Mesenchymal stem cell (in vitro differentiated cells and primary cell): ENCODE results near the gene EXOC6B.

Experiments used
- DNase-seq: peaks from one replicate; pipeline ENCODE4 v3.0.0-alpha.2; 2013
- H2AFZ ChIP-seq: one replicate; pipeline ENCODE4 v1.6.1; 2013; ENCODE audit warnings: low read depth, mild to moderate bottlenecking, control low read depth, inconsistent platforms, low read length, moderate library complexity
- H2AK5ac ChIP-seq: 2 replicates; pipeline ENCODE4 v1.6.1; 2013; ENCODE audit warnings: low read length, moderate library complexity, mild to moderate bottlenecking, inconsistent platforms; ENCODE audit not compliant: severe bottlenecking
- H2BK120ac ChIP-seq: one replicate; pipeline ENCODE4 v1.6.1; 2013; ENCODE audit warnings: low read depth, mild to moderate bottlenecking, inconsistent platforms, low read length, moderate library complexity
- H2BK12ac ChIP-seq, 2 experiments: one replicate each; pipeline ENCODE4 v1.6.1; 2013; ENCODE audit warnings: inconsistent platforms in 2 of 2, low read length in 2 of 2, mild to moderate bottlenecking in 2 of 2, moderate library complexity in 2 of 2, control low read depth in 1 of 2
- H2BK15ac ChIP-seq: one replicate; pipeline ENCODE4 v1.6.1; 2013; ENCODE audit warnings: mild to moderate bottlenecking, low read depth, inconsistent platforms; ENCODE audit not compliant: poor library complexity, severe bottlenecking
- H2BK5ac ChIP-seq: 2 replicates; pipeline ENCODE4 v1.6.1; 2013; ENCODE audit warnings: low read depth, mild to moderate bottlenecking, low read length, control low read depth, inconsistent platforms; ENCODE audit not compliant: poor library complexity, severe bottlenecking
- H3K14ac ChIP-seq, 2 experiments: one replicate each; pipeline ENCODE4 v1.6.1; 2013; ENCODE audit warnings: inconsistent platforms in 2 of 2, low read length in 2 of 2, control low read depth in 1 of 2, mild to moderate bottlenecking in 1 of 2, moderate library complexity in 1 of 2
- H3K18ac ChIP-seq, 2 experiments: one replicate each; pipeline ENCODE4 v1.6.1; 2013; ENCODE audit warnings: inconsistent platforms in 2 of 2, low read length in 2 of 2, control low read depth in 1 of 2, low read depth in 1 of 2, mild to moderate bottlenecking in 1 of 2
- H3K23ac ChIP-seq, 2 experiments: one replicate each; pipeline ENCODE4 v1.6.1; 2013; ENCODE audit warnings: inconsistent platforms in 2 of 2, low read length in 2 of 2, mild to moderate bottlenecking in 2 of 2, moderate library complexity in 2 of 2, control low read depth in 1 of 2
- H3K27ac ChIP-seq: 2 replicates; pipeline ENCODE4 v1.5.1; 2013; ENCODE audit warnings: mild to moderate bottlenecking, moderate library complexity, low read length, control low read depth, inconsistent platforms; ENCODE audit not compliant: poor library complexity, severe bottlenecking
- H3K27me3 ChIP-seq, 2 experiments: 2 replicates each; pipeline versions ENCODE4 v1.6.1 to v1.7.0; 2013; ENCODE audit warnings: low read length in 2 of 2, mild to moderate bottlenecking in 2 of 2, moderate library complexity in 2 of 2, control low read depth in 1 of 2, inconsistent platforms in 1 of 2; ENCODE audit not compliant: control insufficient read depth in 1 of 2, insufficient read depth in 1 of 2
- H3K36me3 ChIP-seq, 2 experiments: 2 replicates each; pipeline versions ENCODE4 v1.6.1 to v1.7.0; 2013; ENCODE audit warnings: low read length in 2 of 2, control low read depth in 1 of 2, inconsistent platforms in 1 of 2, low read depth in 1 of 2, mild to moderate bottlenecking in 1 of 2; ENCODE audit not compliant: insufficient read depth in 2 of 2, control insufficient read depth in 1 of 2
- H3K4ac ChIP-seq, 2 experiments: one replicate each; pipeline ENCODE4 v1.6.1; 2013; ENCODE audit warnings: inconsistent platforms in 2 of 2, low read length in 2 of 2, mild to moderate bottlenecking in 2 of 2, moderate library complexity in 2 of 2, control low read depth in 1 of 2, low read depth in 1 of 2
- H3K4me1 ChIP-seq: 2 replicates; pipeline ENCODE4 v1.6.1; 2013; ENCODE audit warnings: low read depth, low read length, control low read depth; ENCODE audit not compliant: control insufficient read depth, insufficient read depth
- H3K4me2 ChIP-seq: 2 replicates; pipeline ENCODE4 v1.6.1; 2013; ENCODE audit warnings: low read length, mild to moderate bottlenecking, inconsistent platforms; ENCODE audit not compliant: poor library complexity, severe bottlenecking
- H3K4me3 ChIP-seq, 2 experiments: 2 replicates each; pipeline versions ENCODE4 v1.5.1 to v1.7.0; 2013; ENCODE audit warnings: low read length in 2 of 2, mild to moderate bottlenecking in 2 of 2, control low read depth in 1 of 2, low read depth in 1 of 2; ENCODE audit not compliant: insufficient read depth in 1 of 2
- H3K79me1 ChIP-seq: replicated peaks from 2 replicates; pipeline ENCODE4 v1.6.1; 2013; ENCODE audit warnings: mild to moderate bottlenecking, control low read depth, low read length, inconsistent platforms; ENCODE audit not compliant: poor library complexity, severe bottlenecking
- H3K9ac ChIP-seq: 2 replicates; pipeline ENCODE4 v1.7.0; 2013; ENCODE audit warnings: mild to moderate bottlenecking, low read length, moderate library complexity
- H3K9me3 ChIP-seq: 2 replicates; pipeline ENCODE4 v1.7.0; 2013; ENCODE audit warnings: mild to moderate bottlenecking, low read length; ENCODE audit not compliant: control insufficient read depth
- H4K8ac ChIP-seq: one replicate; pipeline ENCODE4 v1.6.1; 2013; ENCODE audit warnings: inconsistent platforms, mild to moderate bottlenecking, low read length, moderate library complexity
- H4K91ac ChIP-seq: one replicate; pipeline ENCODE4 v1.6.1; 2013; ENCODE audit warnings: mild to moderate bottlenecking, low read length, inconsistent platforms
- WGBS: methylation state at CpG from one replicate; pipeline ENCODE4 v1.1.7; 2013; ENCODE audit warnings: mixed read lengths; 5-methylcytosine and 5-hydroxymethylcytosine counted together

EXOC6B gene

DNA sequence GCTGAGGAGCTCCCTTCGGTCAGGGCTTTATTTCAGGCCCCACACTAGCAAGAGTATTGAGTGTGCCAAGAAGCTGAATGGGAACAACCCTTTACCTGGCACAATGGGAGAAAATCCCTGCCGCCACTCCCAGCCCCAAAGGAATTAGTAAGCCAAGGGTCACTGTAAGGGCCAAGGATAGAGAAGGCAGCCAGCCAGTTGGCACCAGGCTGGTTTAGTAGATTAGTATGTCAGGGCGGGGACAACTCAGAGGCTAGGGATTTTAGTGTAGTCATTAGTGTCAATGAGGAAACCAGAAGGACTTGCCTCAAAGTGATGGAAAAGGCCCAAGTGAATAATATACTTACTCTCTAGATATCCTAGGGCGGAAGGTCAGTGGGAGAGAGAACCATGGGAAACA lies 643.3 kb downstream of the EXOC6B start:
- no peaks in the 10 kb centered on the region for H3K9me3 ChIP-seq
- H2AK5ac ChIP-seq = no peak overlapping the region
- no peak overlapping the region for H2BK15ac ChIP-seq
- H3K4me3 ChIP-seq = no peak overlapping the region
- H3K23ac ChIP-seq = no peak overlapping the region
- H2BK120ac ChIP-seq = no peak overlapping the region
- H3K27me3 ChIP-seq = peaks cover 0 to 4% of the 10 kb centered on the region in 2 experiments
- no peak for DNase-seq
- H3K4ac ChIP-seq = no peak overlapping the region
- no peak overlapping the region for H3K4me2 ChIP-seq
- no peak overlapping the region for H3K9ac ChIP-seq
- peaks cover 16 to 21% of the 10 kb centered on the region in 2 experiments for H3K36me3 ChIP-seq
- 95% methylated on average over 4 of the region's 4 CpGs for WGBS
- no peaks in the 10 kb centered on the region for H3K79me1 ChIP-seq
- H4K8ac ChIP-seq = no peak overlapping the region
- H2BK12ac ChIP-seq = no peak overlapping the region
- no peak overlapping the region for H3K27ac ChIP-seq
- no peaks in the 10 kb centered on the region for H3K4me1 ChIP-seq
- no peak overlapping the region for H2BK5ac ChIP-seq
- no peak overlapping the region for H4K91ac ChIP-seq
- H3K14ac ChIP-seq = no peak overlapping the region
- H3K18ac ChIP-seq = no peak overlapping the region
- no peak overlapping the region for H2AFZ ChIP-seq

DNA sequence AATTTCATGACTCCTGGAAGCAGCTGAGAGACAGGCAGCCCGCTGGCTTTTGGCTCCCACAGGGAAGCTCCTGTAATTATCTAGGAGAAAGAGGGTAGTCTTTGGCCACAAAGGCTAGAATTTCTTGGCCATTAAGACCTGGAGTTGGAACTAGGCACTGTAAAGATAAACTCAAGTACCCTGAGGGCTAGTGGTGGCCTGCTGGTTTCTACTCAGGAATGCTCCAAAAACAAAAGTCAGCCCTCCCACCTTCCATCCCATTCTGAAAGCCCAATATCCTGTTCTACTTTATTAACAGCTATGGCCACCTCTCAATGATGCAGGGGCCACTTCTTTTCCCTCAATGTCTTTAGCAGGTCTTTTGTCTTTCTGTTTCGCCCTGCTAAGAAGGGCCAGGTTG lies 644.2 kb downstream of the EXOC6B start:
- Histone ChIP-seq H2BK5ac (no peak overlapping the region), H2AK5ac (no peak overlapping the region), H3K9ac (no peak overlapping the region), H3K36me3 (peaks cover 15 to 30% of the 10 kb centered on the region in 2 experiments), H2AFZ (no peak overlapping the region), H3K9me3 (no peaks in the 10 kb centered on the region), H3K79me1 (no peaks in the 10 kb centered on the region), H3K27ac (no peak overlapping the region), H2BK120ac (no peak overlapping the region), H3K18ac (no peak overlapping the region), H4K8ac (no peak overlapping the region), H3K27me3 (peaks cover 0 to 4% of the 10 kb centered on the region in 2 experiments), H4K91ac (no peak overlapping the region), H3K23ac (no peak overlapping the region), H3K4me2 (no peak overlapping the region), H3K14ac (no peak overlapping the region), H3K4me3 (no peak overlapping the region), H2BK12ac (no peak overlapping the region), H3K4ac (no peak overlapping the region), H2BK15ac (no peak overlapping the region), H3K4me1 (no peaks in the 10 kb centered on the region)
- 95% methylated on average over 2 of the region's 2 CpGs for WGBS
- DNase-seq = no peak

DNA sequence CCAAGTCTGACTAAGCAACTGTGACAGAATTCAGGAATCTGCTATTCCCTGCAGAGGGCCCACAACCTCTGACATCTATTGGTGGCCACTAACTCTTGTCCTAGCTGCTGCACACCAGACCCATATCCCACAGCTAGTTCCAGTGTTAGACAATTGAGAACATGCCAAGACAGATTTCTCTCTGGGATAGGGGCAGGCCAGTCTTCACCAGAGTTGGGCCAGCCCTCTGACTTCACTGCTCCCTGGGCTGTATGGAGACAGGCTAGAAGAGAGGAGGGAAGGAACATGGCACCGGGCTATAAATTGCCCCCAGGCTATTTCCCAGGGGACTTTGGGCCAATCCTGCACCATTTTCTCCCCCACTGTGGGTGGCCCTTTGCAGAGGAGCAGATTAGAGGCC lies 645.5 kb downstream of the EXOC6B start:
- no peak overlapping the region for H4K8ac ChIP-seq
- no peak overlapping the region for H3K4me2 ChIP-seq

DNA sequence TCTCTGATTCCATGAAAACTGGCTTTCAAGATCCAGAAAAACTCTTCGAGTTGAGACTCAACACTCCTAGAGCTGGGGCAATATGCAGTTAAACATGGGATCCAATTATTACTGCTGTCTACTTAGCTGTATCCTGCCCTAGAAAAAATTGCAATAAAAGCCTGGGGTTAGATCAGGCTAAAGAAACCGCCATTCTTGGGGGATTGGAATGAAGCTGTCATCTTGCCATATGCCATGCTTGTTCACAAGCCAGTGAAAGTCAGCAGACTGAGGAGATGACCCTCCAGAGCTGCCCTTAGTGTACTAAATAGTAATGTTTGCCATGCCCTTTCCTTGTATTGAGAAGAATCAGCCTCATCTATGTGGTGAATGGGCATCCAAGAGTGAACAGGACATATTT lies 647.3 kb downstream of the EXOC6B start:
- Histone ChIP-seq H3K4me2 (no peak overlapping the region), H3K4ac (no peak overlapping the region), H2BK120ac (no peak overlapping the region), H4K91ac (no peak overlapping the region), H3K4me3 (no peak overlapping the region), H2BK12ac (no peak overlapping the region), H2BK5ac (no peak overlapping the region), H2AK5ac (no peak overlapping the region), H4K8ac (no peak overlapping the region), H3K9ac (no peak overlapping the region), H2BK15ac (no peak overlapping the region), H3K14ac (no peak overlapping the region), H3K4me1 (peaks cover 7% of the 10 kb centered on the region), H2AFZ (no peak overlapping the region), H3K18ac (no peak overlapping the region), H3K23ac (no peak overlapping the region), H3K27me3 (no peaks in the 10 kb centered on the region), H3K79me1 (no peaks in the 10 kb centered on the region), H3K27ac (no peak overlapping the region), H3K9me3 (no peaks in the 10 kb centered on the region), H3K36me3 (peaks cover 15 to 46% of the 10 kb centered on the region in 2 experiments)
- no peak for DNase-seq
- WGBS = 98% methylated on average over 2 of the region's 2 CpGs

More for the DNA sequence above, 645.5 kb downstream of the EXOC6B start:
- no peak overlapping the region for H2AK5ac ChIP-seq
- H3K36me3 ChIP-seq = peaks cover 15 to 40% of the 10 kb centered on the region in 2 experiments
- no peak overlapping the region for H3K18ac ChIP-seq
- no peak overlapping the region for H3K27ac ChIP-seq
- H3K14ac ChIP-seq = no peak overlapping the region
- H4K91ac ChIP-seq = no peak overlapping the region
- no peak overlapping the region for H3K9ac ChIP-seq
- H2AFZ ChIP-seq = no peak overlapping the region
- H3K4ac ChIP-seq = no peak overlapping the region
- H3K4me3 ChIP-seq = no peak overlapping the region
- H2BK120ac ChIP-seq = no peak overlapping the region
- no peak overlapping the region for H2BK12ac ChIP-seq
- no peak for DNase-seq
- no CpG with 5 or more reads among the region's 1 CpG for WGBS
- H3K79me1 ChIP-seq = no peaks in the 10 kb centered on the region
- no peaks in the 10 kb centered on the region for H3K4me1 ChIP-seq
- H3K9me3 ChIP-seq = no peaks in the 10 kb centered on the region
- peaks cover 0 to 4% of the 10 kb centered on the region in 2 experiments for H3K27me3 ChIP-seq
- H2BK5ac ChIP-seq = no peak overlapping the region
- no peak overlapping the region for H2BK15ac ChIP-seq
- H3K23ac ChIP-seq = no peak overlapping the region
